GM12801 (cell line): ENCODE measurements around the gene CSAG1.
"Not testable (repeated sequence)": the region's sequence is repeated elsewhere in the genome, so short reads cannot be mapped to it uniquely, and the experiment has no call there.

Source experiments
- TF ChIP-seq, protein P1 (sequence below): IDR thresholded peaks from one replicate; pipeline ENCODE4 v1.5.1; 2011; ENCODE audit warnings: control low read depth; ENCODE audit not compliant: insufficient read length; ENCODE audit errors: extremely low read depth

CSAG1 gene

GRCh38 chrX:152733261-152733975 lies at the start of gene CSAG1, which contains the start of gene MAGEA12:
CSAG1 (minus strand) TSS chrX:152733721; CDS start chrX:152732460, 1,261 bp downstream.
MAGEA12 (plus strand) TSS chrX:152733757; CDS start chrX:152736162, 2,405 bp downstream.
- TF ChIP-seq, protein P1, sequence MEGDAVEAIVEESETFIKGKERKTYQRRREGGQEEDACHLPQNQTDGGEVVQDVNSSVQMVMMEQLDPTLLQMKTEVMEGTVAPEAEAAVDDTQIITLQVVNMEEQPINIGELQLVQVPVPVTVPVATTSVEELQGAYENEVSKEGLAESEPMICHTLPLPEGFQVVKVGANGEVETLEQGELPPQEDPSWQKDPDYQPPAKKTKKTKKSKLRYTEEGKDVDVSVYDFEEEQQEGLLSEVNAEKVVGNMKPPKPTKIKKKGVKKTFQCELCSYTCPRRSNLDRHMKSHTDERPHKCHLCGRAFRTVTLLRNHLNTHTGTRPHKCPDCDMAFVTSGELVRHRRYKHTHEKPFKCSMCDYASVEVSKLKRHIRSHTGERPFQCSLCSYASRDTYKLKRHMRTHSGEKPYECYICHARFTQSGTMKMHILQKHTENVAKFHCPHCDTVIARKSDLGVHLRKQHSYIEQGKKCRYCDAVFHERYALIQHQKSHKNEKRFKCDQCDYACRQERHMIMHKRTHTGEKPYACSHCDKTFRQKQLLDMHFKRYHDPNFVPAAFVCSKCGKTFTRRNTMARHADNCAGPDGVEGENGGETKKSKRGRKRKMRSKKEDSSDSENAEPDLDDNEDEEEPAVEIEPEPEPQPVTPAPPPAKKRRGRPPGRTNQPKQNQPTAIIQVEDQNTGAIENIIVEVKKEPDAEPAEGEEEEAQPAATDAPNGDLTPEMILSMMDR, result no peak

DNA sequence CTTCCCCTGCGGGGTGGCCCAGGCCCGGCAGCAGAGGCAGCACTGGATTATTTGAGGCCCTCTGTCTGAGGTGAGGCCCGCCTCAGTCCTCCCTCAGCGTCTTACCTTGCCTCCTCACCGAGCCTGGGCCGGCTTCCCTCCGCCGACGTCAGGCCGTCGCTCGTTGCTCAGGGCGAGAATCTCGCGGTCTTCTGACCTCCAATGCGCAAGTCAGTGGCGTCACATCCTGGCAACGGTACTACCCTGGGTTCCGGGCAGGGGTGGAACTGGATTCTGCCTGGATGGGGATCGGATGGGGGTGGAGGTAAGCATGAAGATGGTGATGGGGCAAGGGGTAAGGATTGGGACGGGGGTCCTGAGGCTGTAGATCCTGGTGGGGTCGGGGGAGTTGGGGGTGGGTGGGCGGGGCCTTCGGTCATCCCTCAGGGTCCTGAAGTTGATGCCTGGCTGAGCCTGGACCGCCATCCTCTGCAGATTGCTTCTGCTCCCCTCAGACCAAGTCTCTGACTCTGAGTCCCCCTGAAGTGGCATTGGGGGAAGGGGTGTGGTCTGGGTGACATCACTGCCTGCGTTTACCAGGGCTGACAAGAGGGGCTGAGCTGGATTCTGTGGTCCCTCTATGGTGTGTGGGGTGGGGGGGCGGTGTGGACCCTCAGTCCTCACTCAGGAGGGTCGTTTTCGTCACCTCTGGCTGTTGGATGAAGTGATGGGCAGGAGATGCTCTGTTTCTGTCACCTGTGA lies 36.2 kb upstream of the CSAG1 start, which contains the start of gene MAGEA6:
Gene MAGEA6 (minus strand): TSS at position 141 of the 741 bp plus-strand sequence. CDS start 2,039 bp downstream, outside the sequence.
- TF ChIP-seq, protein P1, result not testable (repeated sequence)

- TF ChIP-seq, protein P1, result not testable (repeated sequence)
Observed at GRCh38 chrX:152758918-152759317, 25.4 kb upstream of the CSAG1 start, which contains the start of gene CSAG3. CSAG3 (plus strand) TSS chrX:152759218.

DNA sequence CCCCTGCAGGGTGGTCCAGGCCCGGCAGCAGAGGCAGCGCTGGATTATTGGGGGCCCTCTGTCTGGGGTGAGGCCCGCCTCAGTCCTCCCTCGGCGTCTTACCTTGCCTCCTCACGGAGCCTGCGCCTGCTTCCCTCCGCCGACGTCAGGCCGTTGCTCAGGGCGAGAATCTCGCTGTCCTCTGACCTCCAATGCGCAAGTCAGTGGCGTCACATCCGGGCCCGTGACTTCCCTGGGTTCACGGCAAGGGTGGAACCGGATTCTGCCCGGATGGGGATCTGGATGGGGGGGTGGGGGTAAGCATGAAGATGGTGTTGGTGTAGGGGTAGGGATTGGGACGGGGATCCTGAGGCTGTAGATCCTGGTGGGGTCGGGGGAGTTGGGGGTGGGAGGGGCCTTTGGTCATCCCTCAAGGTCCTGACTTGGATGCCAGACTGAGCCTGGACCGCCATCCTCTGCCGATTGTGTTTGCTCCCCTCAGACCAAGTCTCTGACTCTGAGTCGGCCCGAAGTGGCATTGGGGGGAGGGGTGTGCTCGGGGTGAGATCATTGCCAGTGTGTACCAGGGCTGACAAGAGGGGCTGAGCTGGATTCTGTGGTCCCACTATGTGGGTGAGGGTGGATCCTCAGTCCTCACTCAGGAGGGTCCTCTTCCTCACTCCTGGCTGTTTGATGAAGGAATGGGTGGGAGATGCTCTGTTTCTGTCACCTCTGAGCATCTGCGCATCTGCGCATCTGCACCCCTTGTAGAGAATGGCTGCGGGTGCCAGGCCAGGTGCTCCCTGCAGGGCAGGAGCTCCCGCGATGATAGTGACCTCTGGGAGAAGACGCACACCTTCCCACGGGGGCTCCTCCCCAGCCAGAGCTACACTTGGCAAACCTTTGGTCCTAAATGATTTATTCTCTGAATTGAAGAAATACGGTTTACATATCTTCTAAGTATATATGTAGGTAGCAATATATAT lies 20.4 kb upstream of the CSAG1 start, which contains the start of gene MAGEA2:
Gene MAGEA2 (minus strand): TSS at position 157 of the 965 bp plus-strand sequence. CDS start 2,479 bp downstream, outside the sequence.
- TF ChIP-seq, protein P1, result not testable (repeated sequence)

DNA sequence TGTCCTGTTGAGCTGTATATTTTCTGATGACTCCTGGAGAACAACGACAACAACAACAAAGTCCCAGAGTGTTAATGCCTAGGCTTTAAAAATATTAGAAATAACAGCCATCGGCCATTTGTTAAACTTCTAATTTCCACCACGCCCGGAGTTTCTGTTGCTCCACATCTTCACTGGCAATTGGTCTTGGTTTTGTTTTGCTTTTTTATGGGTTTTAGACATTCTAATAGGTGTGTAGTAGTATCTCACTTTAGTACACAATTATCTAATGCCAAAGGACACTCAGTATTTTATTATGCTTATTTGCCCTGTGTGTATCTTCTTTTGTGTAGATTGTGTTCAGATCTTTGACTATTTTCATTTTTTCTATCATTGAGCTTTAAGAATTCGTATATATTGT lies 5.0 kb upstream of the CSAG1 start:
- TF ChIP-seq, protein P1, result no peak

DNA sequence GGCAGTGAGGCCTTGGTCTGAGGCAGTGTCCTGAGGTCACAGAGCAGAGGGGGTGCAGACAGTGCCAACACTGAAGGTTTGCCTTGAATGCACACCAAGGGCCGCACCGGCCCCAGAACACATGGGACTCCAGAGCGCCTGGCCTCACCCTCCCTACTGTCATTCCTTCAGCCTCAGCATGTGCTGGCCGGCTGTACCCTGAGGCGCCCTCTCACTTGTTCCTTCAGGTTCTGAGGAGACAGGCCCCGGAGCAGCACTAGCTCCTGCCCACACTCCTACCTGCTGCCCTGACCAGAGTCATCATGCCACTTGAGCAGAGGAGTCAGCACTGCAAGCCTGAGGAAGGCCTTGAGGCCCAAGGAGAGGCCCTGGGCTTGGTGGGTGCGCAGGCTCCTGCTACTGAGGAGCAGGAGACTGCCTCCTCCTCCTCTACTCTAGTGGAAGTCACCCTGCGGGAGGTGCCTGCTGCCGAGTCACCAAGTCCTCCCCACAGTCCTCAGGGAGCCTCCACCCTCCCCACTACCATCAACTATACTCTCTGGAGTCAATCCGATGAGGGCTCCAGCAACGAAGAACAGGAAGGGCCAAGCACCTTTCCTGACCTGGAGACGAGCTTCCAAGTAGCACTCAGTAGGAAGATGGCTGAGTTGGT lies 2.5 kb upstream of the CSAG1 start:
- TF ChIP-seq, protein P1, result no peak
